Keratinocyte (primary cell): ENCODE results near the gene CRELD1. TPM values are rescaled to one million over a fixed set of nuclear protein-coding genes. Genes with fewer than 3 reads are reported as not detected.

ENCODE experiments used
- DNase-seq: peaks from one replicate; pipeline ENCODE4 v3.0.0-alpha.2; 2011; ENCODE audit warnings: low read depth, missing footprints, low spot score
- FAIRE-seq: peaks from 2 replicates; lab custom pipeline; 2011; peaks lifted over from hg19 to GRCh38; lab: Jason Lieb, UNC
- H2AFZ ChIP-seq: 2 replicates; pipeline ENCODE4 v1.6.0; 2012; ENCODE audit warnings: low read length, control low read depth, inconsistent platforms; ENCODE audit not compliant: control insufficient read depth
- H3K27ac ChIP-seq: 2 replicates; pipeline ENCODE4 v1.5.1; 2011; ENCODE audit warnings: low read length; ENCODE audit not compliant: control insufficient read depth, insufficient read depth
- H3K27me3 ChIP-seq: 3 replicates; pipeline ENCODE4 v1.6.0; 2011; ENCODE audit warnings: low read length; ENCODE audit not compliant: control insufficient read depth, insufficient read depth; ENCODE audit errors: extremely low read depth
- H3K36me3 ChIP-seq, 2 experiments: 2 replicates in 1 of 2; 3 replicates in 1 of 2; pipeline ENCODE4 v1.5.1; 2011; ENCODE audit warnings: low read length in 2 of 2, mild to moderate bottlenecking in 1 of 2; ENCODE audit not compliant: control insufficient read depth in 2 of 2, insufficient read depth in 2 of 2; ENCODE audit errors: extremely low read depth in 1 of 2
- H3K4me1 ChIP-seq: 3 replicates; pipeline ENCODE4 v1.5.1; 2011; ENCODE audit warnings: low read length; ENCODE audit not compliant: control insufficient read depth, insufficient read depth; ENCODE audit errors: extremely low read depth
- H3K4me2 ChIP-seq: 3 replicates; pipeline ENCODE4 v1.6.0; 2011; ENCODE audit warnings: low read depth, low read length; ENCODE audit not compliant: control insufficient read depth, insufficient read depth; ENCODE audit errors: extremely low read depth
- H3K4me3 ChIP-seq, 3 experiments: fragments of 200-600 bp in 1 of 3; sonication (generic) in 1 of 3; 2 replicates in 2 of 3; 3 replicates in 1 of 3; pipeline ENCODE4 v1.5.1; 2011 to 2016; ENCODE audit warnings: low read length in 3 of 3, mild to moderate bottlenecking in 3 of 3, control low read depth in 2 of 3, inconsistent platforms in 1 of 3, low read depth in 1 of 3, mixed read lengths in 1 of 3, mixed run types in 1 of 3, moderate library complexity in 1 of 3; ENCODE audit not compliant: control insufficient read depth in 2 of 3, insufficient read depth in 2 of 3; ENCODE audit errors: extremely low read depth in 1 of 3
- H3K79me2 ChIP-seq: 2 replicates; pipeline ENCODE4 v1.6.0; 2012; ENCODE audit warnings: low read length; ENCODE audit not compliant: control insufficient read depth, insufficient read depth
- H3K9ac ChIP-seq: 3 replicates; pipeline ENCODE4 v1.6.0; 2011; ENCODE audit warnings: low read length; ENCODE audit not compliant: control insufficient read depth, insufficient read depth; ENCODE audit errors: extremely low read depth
- H3K9me1 ChIP-seq: 3 replicates; pipeline ENCODE4 v1.6.0; 2011; ENCODE audit warnings: low read length; ENCODE audit not compliant: control insufficient read depth, insufficient read depth; ENCODE audit errors: extremely low read depth
- H3K9me3 ChIP-seq: 2 replicates; pipeline ENCODE4 v1.5.1; 2012; ENCODE audit warnings: low read depth, low read length; ENCODE audit not compliant: control insufficient read depth
- H4K20me1 ChIP-seq: 3 replicates; pipeline ENCODE4 v1.6.0; 2011; ENCODE audit warnings: low read length; ENCODE audit not compliant: control insufficient read depth, insufficient read depth; ENCODE audit errors: extremely low read depth
- CTCF ChIP-seq, 3 experiments: IDR thresholded peaks in 1 of 3; conservative IDR thresholded peaks in 1 of 3; optimal IDR thresholded peaks in 1 of 3; 2 replicates in 2 of 3; 3 replicates in 1 of 3; pipeline versions ENCODE3 to v1.5.1; 2011; ENCODE audit warnings: low read length in 3 of 3, mild to moderate bottlenecking in 3 of 3, moderate library complexity in 2 of 3, control low read depth in 1 of 3, inconsistent platforms in 1 of 3; ENCODE audit not compliant: insufficient read depth in 2 of 3; ENCODE audit errors: extremely low read depth in 1 of 3
- EZH2 ChIP-seq: IDR thresholded peaks from one replicate; pipeline ENCODE4 v1.6.1; 2012; ENCODE audit warnings: inconsistent platforms, mild to moderate bottlenecking, low read length, moderate library complexity
- dilution Hi-C: fragments of 300-500 bp; cut with MboI; formaldehyde crosslinking; loops from one replicate; pipeline ENCODE4 v1.7.0; 2020; ENCODE audit warnings: low sequenced_read_pairs; ENCODE audit not compliant: extremely low pct_ligation_motif_present
- polyA plus RNA-seq, 5 experiments: library from polyadenylated mRNA; depleted of rRNA in 3 of 5; stranded (reverse) in 3 of 5; stranded (forward) in 1 of 5; unstranded in 1 of 5; fragments of >200 nt; gene quantifications; 1 replicate in 1 of 5; 2 replicates in 3 of 5; 3 replicates in 1 of 5; pipeline versions ENCODE4 v1.2.1 to v1.2.3, GENCODE V29; 2011 to 2012; ENCODE audit warnings: missing spikeins in 2 of 5, low read depth in 1 of 5, low replicate concordance in 1 of 5

CRELD1 gene
- polyA plus RNA-seq, 1 donor (not counting 4 experiments of a cell fraction or from before 2014, with no cell fraction given), result 11.2 TPM

- no peak for TF ChIP-seq EZH2
- TF ChIP-seq CTCF (optimal IDR thresholded peaks at IDR 0.05 in 1 of 3, IDR thresholded peaks at IDR 0.05 in 1 of 3, conservative IDR thresholded peaks at IDR 0.05 in 1 of 3; ENCODE audit: extremely low read depth in 1 of 3, insufficient read depth in 2 of 3, low read length in 3 of 3), result no peak
- Histone ChIP-seq H3K9me3 (no peaks in the 10 kb centered on the region), H2AFZ (peak within 1 kb of the TSS; percentile 91), H3K27me3 (no peaks in the 10 kb centered on the region), H3K36me3 (peaks cover 8 to 12% of the 10 kb centered on the region in 2 experiments), H3K27ac (peak within 1 kb of the TSS; percentile 96), H3K9ac (peak within 1 kb of the TSS; percentile 99), H3K79me2 (peaks cover 25% of the 10 kb centered on the region), H3K4me3 (peak within 1 kb of the TSS; percentile 94 to 95 (median 95)), H3K9me1 (no peaks in the 10 kb centered on the region), H3K4me2 (peak within 1 kb of the TSS; percentile 87), H3K4me1 (peaks cover 15% of the 10 kb centered on the region), H4K20me1 (no peaks in the 10 kb centered on the region)
- no peak for DNase-seq
- dilution Hi-C loops, result no loop called here
- no peak for FAIRE-seq
Observed at GRCh38 chr3:9890249-9891071, 43.2 kb upstream of the CRELD1 start, which contains the start of gene JAGN1. Gene JAGN1 (plus strand): TSS chr3:9890610. CDS start chr3:9890723, 113 bp downstream.

GRCh38 chr3:9891072-9891622 is 42.5 kb upstream of the CRELD1 start:
- Histone ChIP-seq H2AFZ (peak overlapping the region; percentile 91), H3K4me2 (peak overlapping the region; percentile 87), H4K20me1 (no peaks in the 10 kb centered on the region), H3K9me1 (no peaks in the 10 kb centered on the region), H3K79me2 (peaks cover 25% of the 10 kb centered on the region), H3K27ac (peak overlapping the region; percentile 96), H3K27me3 (no peaks in the 10 kb centered on the region), H3K9ac (peak overlapping the region; percentile 99), H3K4me1 (peaks cover 15% of the 10 kb centered on the region), H3K9me3 (no peaks in the 10 kb centered on the region), H3K4me3 (peak overlapping the region; percentile 94 to 95 (median 95)), H3K36me3 (peaks cover 8 to 12% of the 10 kb centered on the region in 2 experiments)
- dilution Hi-C loops, result no loop called here
- TF ChIP-seq EZH2 (no peak), CTCF (optimal IDR thresholded peaks at IDR 0.05 in 1 of 3, IDR thresholded peaks at IDR 0.05 in 1 of 3, conservative IDR thresholded peaks at IDR 0.05 in 1 of 3; ENCODE audit: extremely low read depth in 1 of 3, insufficient read depth in 2 of 3, low read length in 3 of 3) (no peak)
- FAIRE-seq (no peak), DNase-seq (no peak)
